RWPE1 (cell line): ENCODE results near the gene MYADML2.

Experiments used
- CTCF ChIA-PET: fragments of 350-600 bp; sonication (Branson Sonifier 250); formaldehyde crosslinking; extraction: SDS; loops from one replicate; lab custom pipeline; 2021; lab: Yijun Ruan, JAX
- POLR2A ChIA-PET: fragments of 400-600 bp; formaldehyde crosslinking; extraction: SDS; loops from one replicate; lab custom pipeline; 2020; ENCODE audit warnings: antibody characterized with exemption; ENCODE audit not compliant: low non-redundant PET; lab: Yijun Ruan, JAX
- DNase-seq: peaks from one replicate; pipeline ENCODE4 v3.0.0; 2012; ENCODE audit warnings: low spot score
- H3K27ac ChIP-seq: fragments of 450-650 bp; 2 replicates; pipeline ENCODE4 v1.5.1; 2017
- TF ChIP-seq, protein P1 (sequence below): fragments of 450-650 bp; conservative IDR thresholded peaks from 2 replicates; pipeline ENCODE4 v1.5.1; 2017; ENCODE audit warnings: low read depth, mild to moderate bottlenecking

Gene MYADML2

DNA sequence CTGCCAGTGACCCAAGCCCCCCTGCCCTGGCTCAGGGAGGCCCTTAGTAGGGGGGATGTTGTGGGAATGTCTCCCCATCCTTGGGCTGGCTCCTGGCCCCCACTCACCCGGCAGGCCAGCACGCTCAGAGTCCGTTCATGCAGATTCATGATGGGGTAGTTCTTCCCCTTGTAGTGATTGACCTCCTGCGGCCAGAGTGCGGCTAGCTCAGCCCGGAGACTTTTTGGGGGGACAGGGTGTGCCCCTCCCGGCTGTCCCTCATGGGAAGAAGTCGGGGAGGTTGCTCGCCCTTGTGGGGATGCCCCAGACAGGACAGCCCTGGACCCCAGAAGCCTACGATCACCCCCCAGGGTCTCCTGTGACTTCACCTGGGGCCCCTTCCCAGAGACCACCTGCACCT, 41.0 kb downstream of the MYADML2 start:
- peak overlapping the region; percentile 98 for H3K27ac ChIP-seq
- no peak for DNase-seq
- TF ChIP-seq, protein P1, sequence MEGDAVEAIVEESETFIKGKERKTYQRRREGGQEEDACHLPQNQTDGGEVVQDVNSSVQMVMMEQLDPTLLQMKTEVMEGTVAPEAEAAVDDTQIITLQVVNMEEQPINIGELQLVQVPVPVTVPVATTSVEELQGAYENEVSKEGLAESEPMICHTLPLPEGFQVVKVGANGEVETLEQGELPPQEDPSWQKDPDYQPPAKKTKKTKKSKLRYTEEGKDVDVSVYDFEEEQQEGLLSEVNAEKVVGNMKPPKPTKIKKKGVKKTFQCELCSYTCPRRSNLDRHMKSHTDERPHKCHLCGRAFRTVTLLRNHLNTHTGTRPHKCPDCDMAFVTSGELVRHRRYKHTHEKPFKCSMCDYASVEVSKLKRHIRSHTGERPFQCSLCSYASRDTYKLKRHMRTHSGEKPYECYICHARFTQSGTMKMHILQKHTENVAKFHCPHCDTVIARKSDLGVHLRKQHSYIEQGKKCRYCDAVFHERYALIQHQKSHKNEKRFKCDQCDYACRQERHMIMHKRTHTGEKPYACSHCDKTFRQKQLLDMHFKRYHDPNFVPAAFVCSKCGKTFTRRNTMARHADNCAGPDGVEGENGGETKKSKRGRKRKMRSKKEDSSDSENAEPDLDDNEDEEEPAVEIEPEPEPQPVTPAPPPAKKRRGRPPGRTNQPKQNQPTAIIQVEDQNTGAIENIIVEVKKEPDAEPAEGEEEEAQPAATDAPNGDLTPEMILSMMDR, result no peak
- ChIA-PET POLR2A (no interaction called here), CTCF (no interaction called here)

DNA sequence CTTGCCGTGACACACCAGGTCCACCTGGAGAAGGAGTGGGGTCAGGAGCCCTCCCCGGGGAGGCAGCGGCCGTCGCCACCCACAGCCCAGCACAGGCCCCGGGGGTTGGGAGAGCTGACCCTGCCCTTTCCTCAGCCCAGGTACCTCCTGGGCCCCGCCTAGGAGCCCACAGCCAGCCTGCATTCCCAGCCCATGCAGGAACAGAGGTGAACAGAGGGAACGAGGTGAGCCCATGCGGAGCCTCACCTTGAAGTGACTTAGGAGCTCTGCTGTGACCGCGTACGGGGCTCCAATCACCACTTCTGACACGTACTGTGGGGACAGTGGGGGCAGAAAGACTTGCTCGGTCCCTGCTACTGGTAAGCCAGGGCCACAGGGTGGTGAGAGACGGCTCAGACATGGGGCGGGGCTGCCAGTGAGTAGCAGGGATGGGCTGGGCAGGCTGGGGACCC, 41.6 kb downstream of the MYADML2 start:
- H3K27ac ChIP-seq, result peak overlapping the region; percentile 98
- no peak for DNase-seq
- CTCF ChIA-PET, result interaction anchor here (0.7 kb wide), 1 partner anchor 33 kb away, joined by 5 read pairs; no protein-coding TSS in a partner anchor
- POLR2A ChIA-PET, result interaction anchor here (0.6 kb wide), 1 partner anchor 13 kb away, joined by 10 read pairs; no protein-coding TSS in a partner anchor
- TF ChIP-seq, protein P1, result no peak

DNA sequence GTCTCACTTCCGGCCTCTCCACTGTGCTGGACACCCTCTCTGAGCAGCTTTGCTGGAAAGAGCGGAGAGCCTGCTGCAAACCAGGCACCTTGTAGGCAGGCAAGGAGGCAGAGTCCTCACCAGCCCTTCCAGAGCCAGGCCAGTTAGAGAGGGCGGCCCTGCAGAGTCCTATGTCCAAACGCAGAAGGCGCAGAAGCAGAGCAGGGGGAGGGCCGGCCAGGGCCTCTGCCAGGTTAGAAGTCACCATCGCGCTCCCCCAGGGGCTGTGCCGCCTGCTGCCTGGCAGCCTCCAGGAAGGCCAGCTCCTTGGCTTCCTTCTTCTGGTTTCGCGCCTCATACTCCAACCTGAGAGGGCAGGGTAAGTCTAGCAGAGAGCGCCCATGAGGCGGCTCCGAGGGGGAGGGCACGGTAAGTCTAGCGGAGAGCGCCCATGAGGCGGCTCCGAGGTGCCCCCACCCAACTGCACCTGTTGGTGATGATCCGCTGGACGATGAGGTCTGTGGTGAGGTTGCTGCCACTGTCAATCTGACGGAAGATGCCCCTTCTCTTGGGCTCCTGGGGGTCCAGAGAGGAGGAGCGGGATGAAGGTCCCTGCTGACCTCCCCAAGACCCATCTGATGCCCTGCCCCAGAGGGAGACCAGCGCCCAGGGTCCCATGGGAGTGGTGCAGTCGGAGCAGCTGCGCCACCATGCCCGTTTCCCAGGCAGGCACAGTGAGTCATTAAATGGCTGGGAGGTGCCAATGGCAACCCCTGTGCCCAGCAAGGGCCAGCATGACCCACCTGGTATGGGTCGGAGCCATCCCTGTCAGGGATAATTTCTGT, 42.2 kb downstream of the MYADML2 start:
- CTCF ChIA-PET, result interaction anchor here (0.7 kb wide), 1 partner anchor 34 kb away, joined by 5 read pairs; no protein-coding TSS in a partner anchor
- DNase-seq, result no peak
- POLR2A ChIA-PET, result interaction anchor here (0.6 kb wide), 1 partner anchor 12 kb away, joined by 10 read pairs; no protein-coding TSS in a partner anchor
- TF ChIP-seq, protein P1, result no peak
- H3K27ac ChIP-seq, result peak overlapping the region; percentile 98

DNA sequence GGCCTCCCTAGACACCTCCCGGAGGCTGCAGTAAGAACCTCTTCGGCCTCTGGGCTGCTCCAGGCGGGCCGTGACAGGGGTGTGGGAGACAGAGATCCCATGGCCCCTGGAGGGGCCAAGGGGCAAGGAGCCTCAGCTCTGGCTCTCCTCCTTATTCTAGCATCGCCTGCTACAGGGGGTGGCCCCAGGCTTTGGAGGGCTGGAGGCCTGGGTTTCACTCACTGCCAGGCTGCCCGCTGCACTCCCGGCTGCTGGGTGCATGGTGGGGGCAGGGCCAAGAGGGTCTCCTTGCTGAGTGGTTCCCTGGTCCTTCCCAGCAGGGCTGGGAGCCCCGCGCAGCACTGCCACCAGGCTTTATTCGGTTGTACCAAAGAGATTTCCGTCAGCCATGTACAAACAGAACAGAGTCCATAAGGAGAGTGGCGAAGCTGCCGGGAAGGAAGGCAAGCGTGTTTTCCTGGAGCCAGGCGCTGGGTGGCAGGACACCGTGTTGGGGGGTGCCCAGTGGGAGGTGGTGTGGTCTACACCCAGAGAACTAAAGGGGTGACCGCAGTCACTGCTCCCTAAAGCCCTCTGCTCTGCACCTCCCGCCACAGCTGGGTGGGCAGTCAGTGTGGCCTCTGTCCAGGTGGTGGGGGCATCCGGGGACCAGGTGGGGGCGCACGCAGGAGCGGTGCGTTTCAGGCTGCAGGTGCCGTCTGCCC, 43.0 kb downstream of the MYADML2 start:
- CTCF ChIA-PET, result no interaction called here
- POLR2A ChIA-PET, result no interaction called here
- DNase-seq, result no peak
- H3K27ac ChIP-seq, result peak overlapping the region; percentile 98
- TF ChIP-seq, protein P1, result no peak

DNA sequence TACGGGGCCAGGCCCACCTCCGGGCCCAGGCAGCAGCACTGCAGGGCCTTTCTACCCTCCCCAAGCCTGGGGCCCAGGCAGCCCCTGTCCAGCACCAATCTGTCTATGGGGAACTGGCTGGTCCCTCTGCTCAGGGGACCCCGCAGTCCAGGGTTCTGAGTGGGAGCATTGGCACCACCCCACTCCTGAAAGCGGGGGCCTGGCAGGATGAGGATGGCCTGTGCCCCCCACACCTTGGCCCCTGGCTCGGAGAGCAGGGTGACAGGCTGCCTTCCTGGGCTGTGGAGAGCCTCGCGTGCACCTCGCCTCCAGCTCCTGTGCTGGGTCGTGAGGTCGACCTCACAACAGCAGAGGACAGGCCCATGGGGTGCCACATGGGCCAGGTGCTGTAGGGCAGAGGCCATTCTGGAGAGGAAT, 43.6 kb downstream of the MYADML2 start:
- TF ChIP-seq, protein P1, result no peak
- DNase-seq, result no peak
- ChIA-PET POLR2A (no interaction called here), CTCF (no interaction called here)
- peak overlapping the region; percentile 98 for H3K27ac ChIP-seq

DNA sequence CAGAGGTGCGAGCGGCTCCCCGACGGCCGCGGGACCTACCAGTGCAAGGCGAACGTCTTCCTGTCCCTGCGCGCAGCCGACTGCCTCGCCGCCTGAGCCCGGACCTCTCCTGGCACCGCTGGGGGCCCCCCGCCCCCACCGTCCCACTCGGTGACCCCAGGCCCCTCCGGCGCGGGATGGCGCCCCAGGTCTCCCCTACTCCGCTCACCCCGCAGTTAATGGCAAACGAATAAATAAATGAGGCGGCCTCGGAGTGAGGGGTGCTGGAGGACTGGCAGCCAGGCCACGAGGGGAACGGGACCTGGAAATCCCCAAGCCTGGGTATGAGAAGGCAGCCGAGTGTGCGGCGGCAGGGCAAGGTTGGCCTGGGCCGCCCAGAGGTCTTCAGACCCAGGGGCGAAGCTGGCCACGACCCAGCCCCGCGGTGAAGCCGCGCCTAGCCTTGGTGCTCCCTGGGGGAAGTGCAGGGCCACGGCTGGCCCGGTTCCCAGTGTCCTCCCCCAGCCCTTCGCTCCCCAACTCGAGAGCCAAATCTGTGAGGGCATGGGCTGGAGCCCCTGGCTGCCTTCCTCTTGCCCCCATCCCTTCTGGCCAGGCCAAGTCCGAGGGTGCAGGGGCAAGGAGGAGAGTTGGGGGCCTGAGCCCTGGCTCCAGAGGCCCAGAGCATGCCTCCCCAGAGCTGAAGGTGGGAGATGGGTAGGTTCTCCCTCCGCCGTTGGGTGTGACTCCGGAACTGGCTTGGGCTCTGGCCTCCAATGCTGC, 44.2 kb downstream of the MYADML2 start:
- TF ChIP-seq, protein P1, result no peak
- no peak for DNase-seq
- ChIA-PET CTCF (no interaction called here), POLR2A (no interaction called here)
- peak overlapping the region; percentile 98 for H3K27ac ChIP-seq
